Measurements from ENCODE around the gene PIGZ.
A peak's percentile ranks its signal among the peaks of the same experiment; 100 is the strongest.
"Not testable (repeated sequence)": the region's sequence is repeated elsewhere in the genome, so short reads cannot be mapped to it uniquely, and the experiment has no call there.

Gene PIGZ

DNA sequence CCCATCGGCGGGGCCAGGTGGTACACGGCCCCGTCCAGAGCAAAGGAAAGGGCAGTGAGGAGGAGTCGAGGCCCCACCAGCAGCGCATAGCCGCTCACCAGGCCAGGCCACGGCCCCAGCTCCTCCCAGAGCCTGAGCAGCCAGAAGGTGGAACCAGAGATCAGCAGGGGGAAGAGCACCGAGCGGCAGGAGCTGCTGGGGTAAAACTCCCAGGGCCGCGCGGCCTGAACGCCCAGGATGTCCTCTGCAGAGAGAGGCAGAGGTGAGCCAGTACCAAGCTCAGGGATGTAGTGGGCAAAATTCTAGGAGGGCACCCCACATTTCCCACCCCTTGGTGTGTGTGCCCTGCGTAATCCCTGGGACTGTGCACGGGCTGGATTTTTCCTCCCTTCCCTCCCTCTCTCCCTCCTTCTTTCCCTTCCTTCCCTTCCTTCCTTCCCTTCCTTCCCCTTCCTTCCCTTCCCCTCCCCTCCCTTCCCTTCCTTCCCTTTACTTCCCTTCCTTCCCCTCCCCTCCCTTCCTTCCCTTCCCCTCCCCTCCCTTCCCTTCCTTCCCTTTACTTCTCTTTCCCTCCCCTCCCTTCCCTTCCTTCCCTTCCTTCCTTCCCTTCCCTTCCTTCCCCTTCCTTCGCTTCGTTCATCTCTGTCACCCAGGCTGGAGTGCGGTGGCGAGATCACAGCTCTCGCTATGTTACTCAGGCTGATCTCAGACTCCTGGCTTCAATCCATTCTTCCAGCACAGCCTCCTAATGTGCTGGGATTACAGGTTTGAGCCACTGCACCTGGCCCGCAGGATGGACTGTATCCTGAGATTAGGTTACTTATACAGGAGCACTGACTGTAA lies 20.0 kb downstream of the PIGZ start:
- no peak for DNase-seq

DNA sequence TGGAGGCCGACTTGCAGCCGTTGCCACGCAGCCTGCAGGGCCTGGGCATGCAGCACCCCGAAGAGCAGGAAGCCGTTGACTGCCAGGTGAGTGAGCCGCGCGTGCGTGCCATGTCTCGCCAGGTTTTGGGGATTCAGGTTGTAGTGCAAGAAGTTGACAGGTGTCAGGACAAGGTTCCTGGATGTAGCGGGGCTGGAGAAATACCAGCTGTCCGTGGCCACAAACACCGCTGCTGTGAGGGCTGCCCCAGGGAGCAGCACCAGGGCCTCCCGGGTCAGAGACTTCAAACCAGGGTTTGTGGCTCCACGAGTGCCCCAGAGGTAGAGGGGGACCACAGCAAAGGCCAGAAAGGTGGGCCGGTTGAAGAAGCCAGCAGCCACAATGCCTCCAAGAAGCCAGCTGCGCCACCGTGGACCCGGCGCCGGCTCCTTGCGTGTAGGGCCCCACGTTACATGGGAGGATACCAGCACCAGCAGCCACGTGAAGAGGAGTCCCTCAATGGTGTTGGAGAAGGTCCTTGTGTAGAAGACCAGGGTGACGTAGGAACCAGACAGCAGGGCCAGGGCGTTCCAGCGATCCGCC lies 20.7 kb downstream of the PIGZ start:
- no peak for DNase-seq

DNA sequence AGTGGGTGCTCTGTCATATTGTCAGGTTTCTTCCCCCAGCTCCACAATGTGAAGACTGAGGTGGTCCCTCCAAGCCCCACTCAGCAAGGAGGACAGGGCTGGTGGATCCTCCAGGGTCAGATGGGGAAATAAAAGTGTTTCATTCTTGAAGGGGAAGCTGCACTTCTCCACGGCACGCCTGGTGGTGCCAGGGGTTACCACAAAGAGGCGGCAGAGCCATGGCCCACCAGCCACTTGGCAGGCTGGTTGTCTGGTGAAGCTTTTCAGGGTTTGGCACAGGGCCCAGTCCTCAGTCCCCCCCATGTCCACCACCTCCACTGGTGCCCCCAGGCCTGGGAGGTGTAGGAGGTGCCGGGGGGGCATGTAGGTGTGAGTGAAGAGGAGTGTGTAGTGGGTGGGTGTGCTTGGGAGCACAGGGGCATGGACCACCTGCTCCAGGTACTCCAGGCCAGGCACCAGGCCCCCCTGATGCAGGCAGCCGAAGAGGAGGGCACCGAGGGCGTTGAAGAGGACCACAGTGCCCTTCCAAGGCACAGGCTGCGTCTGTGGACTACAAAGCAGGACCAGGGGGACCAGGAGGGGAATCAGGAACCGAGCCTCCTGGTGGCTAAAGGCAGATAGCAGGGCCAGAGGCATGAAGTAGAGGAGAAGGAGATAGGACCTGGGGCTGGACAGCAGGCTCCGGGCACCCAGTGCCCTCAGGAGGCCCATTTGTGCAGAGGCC lies 21.3 kb downstream of the PIGZ start:
- DNase-seq = no peak

DNA sequence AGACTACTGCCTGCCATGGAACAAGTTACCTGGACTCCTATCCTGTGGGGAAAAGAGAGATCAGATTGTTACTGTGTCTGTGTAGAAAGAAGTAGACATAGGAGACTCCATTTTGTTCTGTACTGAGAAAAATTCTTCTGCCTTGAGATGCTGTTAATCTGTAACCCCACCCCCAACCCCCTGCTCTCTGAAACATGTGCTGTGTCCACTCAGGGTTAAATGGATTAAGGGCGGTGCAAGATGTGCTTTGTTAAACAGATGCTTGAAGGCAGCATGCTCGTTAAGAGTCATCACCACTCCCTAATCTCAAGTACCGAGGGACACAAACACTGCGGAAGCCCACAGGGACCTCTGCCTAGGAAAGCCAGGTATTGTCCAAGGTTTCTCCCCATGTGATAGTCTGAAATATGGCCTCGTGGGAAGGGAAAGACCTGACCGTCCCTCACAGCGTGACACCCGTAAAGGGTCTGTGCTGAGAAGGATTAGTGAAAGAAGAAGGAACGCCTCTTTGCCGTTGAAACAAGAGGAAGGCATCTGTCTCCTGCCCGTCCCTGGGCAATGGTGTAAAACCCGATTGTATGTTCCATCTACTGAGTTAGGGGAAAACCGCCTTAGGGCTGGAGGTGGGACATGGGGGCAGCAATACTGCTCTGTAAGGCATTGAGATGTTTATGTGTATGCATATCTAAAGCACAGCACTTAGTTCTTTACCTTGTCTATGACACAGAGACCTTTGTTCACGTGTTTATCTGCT lies 24.4 kb downstream of the PIGZ start:
- DNase-seq = not testable (repeated sequence)

DNA sequence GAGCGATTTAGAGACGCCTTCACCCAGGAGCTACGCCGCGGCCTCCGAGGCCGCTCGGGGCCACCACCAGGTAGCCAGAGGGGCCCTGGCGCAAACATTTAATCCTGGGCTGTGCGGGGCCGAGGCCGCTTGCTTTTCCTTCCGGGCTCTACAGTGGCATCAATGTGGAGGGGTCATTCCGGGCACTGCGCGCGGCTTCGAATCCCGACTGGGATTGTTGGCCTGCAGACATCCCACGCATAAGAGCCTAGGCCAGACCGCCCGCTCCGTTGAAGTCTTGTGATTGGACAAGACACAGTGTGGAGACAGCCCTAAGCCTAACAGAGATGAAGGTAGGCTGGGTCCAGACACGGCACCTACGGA lies 25.7 kb downstream of the PIGZ start:
- no peak for DNase-seq

DNA sequence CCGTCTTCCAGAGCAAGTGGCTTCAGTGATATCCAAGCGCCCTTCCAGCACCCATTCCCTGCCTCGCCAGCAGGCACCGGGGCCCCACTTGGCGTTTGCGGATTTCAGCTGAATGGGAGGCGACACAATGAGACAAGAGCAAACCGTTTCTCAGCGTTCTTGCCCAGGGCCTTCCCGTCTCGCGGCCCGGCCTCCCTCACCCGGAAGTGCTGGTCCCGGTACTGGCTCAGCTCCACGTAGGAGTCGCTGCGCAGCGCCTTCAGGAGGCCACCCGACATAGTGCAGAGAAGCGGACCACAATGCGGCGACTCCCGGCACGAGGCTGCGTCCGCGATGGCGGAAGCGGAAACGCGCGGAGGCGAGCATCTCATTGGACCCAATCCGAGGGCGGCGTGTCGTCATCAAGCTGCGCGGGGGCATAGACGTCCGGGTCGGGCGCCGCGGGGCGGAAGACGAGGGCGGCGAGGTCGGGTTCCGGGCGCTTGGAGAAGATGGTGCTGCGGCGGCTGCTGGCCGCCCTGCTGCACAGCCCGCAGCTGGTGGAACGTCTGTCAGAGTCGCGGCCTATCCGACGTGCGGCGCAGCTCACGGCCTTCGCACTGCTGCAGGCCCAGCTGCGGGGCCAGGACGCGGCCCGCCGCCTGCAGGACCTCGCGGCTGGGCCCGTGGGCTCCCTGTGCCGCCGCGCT lies 26.3 kb downstream of the PIGZ start, which contains the start of gene NCBP2:
Gene NCBP2 (minus strand): TSS at position 303 of the 689 bp plus-strand sequence. CDS start 25 bp downstream, at position 278.
- peak; percentile 100 for DNase-seq

DNA sequence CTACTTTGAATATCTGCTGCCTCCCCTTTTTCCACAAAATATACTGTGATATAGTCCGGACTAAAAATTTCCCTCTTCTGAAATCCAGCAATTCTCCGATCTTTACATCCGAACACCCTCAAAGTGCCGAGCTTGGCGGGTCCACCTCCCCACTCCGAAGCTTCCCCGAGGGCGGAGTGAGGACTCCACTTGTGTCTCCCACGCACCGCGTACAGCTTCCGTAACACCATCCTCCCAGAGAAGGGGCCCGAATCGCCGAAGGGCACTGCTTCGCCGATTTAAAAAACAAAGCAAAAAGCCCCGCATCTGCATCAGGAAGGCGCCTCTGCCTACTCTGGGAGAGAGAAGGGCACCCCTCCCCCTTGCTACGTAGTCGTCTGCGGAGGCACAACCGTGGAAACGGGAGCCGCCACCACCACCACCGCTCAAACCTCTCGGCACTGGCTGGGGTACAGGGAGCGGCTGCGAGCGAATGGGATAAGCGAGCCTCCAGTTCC lies 26.9 kb downstream of the PIGZ start:
- peak; percentile 52 to 56 for DNase-seq

DNA sequence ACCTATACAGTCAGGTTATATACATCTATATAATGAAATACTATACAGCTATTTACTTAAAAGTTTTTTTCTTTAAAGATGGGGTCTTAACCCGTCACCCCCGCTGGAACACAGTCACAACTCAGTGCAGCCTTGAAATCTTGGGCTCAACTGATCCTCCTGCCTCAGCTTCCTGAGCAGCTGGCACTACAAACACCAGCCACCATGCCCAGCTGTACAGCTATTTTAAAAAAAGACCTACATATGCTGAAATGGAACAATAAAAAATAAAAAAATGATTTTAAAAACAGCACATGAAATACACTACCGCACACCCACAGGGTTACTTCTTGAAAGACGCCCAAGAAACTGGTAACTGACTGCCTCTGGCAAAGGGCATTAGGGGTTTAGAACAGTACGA lies 30.1 kb downstream of the PIGZ start:
- DNase-seq = no peak

DNA sequence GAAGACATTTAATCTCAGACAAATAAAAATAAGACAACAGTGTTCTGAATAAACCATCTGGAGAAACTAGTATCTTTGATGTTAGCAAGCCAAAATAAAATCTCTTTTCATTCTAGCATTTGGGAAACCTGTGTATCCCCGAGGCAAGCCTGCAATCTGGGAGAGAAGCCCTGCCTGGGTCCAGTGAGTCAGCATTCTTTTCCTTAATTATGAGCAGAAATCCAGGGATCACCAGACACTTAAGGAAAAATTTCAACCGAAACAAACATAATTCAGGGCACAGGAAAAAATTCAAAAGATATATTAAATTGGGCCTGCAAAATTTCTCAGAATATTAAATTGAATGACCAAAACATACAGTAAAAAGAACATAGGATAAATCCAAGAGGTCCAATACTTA lies 30.5 kb downstream of the PIGZ start:
- no peak for DNase-seq

DNA sequence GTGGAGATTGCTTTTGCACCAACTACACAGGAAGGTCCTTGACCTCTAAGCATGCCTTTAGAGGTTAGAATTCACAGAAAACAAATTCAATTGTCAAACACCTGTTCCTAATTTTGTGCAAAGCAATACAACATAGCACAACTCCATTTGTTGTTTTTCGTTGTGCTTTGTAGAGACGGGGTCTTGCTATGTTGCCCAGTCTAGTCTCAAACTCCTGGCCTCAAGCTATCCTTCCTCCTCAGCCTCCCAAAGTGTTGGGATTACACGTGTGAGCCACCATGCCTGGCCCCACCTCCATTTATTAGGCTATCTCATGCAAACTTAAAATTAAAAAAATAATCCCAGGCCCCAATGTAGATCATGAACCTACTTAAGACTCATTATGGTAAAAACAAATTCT lies 32.3 kb downstream of the PIGZ start:
- DNase-seq = no peak

DNA sequence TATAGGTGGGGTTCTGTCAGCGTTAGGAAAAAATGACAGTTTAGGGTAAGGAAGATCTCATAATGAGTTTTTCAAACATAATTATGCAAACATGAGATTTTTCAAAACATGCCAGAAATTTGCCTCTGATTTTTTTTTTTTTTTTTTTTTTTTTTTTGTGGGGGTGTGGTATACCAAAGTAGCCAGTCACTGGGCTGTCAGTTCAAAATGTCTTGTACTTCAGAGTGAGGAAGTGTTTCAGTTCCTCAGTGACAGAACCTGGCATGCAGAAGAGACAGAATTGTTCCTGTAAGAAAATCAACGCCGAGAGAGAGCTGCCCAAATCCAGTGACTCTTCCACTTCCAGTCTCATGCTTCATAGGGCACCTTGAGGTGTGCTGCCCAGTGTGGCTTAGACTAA lies 36.0 kb downstream of the PIGZ start:
- DNase-seq = no peak

DNA sequence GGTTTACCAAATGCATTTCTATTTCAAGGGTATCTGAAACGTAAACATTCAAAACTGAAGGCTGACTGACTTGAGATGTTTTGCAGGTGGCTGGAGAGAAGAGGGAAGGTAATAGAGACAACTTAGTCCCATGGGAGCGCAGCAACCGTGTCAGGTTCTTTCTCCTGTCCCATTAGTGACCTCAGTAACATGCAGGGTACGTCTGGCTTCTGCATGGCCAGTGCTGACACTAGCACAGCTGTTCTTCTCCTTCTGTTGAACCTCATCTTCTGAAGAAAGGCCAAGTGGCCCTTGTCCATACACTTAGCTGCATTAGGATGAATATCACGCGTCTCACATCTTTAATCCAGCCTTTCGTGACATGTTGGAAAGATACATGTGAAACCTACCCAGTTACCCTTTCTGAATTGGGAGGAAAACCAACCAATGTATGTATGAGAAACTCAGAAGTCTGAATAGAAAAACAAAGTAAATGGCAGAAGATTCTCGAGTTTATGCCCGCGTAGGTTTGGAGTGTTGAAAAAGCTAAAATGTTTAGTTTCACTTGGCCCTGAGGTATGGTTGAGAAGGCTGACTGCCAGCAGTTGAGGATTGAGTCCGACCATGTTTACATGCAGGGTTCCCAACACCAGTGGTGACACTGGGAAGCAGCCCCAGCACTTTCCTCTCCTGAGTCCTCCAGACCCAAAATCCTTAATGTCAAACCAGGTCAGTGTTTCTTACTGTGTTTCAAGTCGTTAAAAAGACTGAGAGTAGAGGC lies 36.6 kb downstream of the PIGZ start:
- no peak for DNase-seq

DNA sequence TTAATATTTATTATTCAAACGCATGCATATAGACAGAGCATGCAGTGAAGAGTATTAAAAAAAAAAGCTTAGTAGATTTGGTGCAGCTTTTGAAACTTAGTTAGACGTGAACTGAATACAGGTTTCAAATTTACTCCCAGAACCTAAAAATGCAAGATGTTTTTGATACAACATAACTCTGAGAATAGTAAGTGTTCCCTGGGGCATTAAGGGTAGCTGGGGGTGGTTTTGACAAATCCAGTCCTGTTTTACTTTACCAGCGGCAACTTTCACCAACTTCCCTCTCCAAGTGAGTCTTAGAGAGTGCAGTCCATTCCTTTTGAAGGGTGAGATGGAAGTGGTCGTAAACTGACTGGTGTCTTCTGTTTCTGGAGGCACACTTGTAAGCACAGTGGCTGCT lies 37.5 kb downstream of the PIGZ start:
- DNase-seq = no peak

DNA sequence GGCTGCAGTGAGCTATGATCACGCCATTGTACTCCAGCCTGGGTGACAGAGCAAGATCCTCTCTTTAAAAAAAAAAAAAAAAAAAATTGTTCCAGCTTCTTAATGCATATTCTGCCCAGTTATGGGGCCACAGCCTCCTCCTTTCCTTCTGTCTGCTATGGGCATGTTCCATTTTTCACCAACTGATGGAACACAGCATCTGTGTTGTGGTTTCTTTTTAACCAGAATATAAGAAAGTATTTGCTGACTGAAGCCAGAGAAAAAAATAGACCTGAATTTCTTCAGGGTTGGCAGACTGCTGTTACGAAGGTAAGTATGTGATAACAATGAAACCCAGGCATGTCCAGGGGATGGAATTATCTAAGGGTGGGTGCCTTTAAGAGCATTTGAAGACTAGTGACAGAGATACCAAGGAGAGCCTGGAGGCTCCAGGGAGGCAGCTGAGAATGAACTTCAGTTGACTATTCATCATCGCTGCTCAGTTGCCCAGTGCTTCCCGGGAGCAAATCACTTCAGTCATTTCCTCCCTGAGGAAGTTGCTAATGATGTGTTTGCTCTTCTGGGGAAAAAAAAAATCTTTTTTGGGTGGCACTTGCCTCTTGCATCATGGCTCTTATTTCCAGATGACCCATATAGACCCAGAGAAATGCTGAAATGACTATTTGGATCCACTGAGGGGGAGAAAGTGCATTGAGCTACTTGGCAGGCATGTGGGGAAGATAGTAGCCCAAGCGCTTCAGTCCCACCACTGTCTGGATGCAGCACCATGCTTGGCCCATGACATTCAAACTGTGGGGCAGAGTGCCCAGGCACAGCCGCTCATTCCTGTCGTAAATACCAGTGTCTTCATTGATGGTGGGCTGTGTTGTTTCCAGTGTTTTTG lies 40.8 kb downstream of the PIGZ start:
- DNase-seq = no peak

DNA sequence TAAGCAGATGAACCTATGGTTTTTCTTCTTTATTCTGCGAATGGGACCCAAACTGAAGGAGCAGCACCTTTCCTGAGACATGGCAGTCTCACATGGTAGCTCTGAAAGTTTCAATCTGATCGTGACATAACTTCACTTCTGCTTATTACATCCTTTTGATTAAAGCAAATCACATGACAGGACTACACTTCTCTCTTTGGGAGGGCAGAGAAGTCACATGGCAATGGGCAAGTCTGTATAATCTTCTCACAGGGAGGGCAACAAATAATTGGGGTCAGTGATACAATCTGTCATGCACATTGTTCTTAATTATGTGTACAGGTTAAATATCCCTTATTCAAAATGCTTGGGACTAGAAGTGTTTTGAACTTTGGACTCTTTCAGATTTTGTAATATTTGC lies 47.9 kb downstream of the PIGZ start:
- no peak for DNase-seq

DNA sequence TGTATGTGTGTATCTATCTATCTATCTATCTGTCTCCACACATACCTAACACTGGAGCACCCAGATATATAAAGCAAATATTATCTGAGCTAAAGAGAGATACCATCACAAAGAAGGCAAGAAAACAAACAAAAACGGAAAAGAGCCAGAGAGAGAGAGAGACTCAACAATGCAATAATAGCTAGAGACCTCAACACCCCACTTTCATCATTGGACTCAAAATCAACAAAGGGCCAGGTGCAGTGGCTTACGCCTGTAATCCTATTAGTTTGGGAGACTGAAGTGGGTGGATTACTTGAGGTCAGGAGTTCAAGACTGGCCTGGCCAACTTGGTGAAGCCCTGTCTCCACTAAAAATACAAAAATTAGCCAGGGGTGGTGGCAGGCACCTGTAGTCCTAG lies 49.7 kb downstream of the PIGZ start:
- no peak for DNase-seq

DNA sequence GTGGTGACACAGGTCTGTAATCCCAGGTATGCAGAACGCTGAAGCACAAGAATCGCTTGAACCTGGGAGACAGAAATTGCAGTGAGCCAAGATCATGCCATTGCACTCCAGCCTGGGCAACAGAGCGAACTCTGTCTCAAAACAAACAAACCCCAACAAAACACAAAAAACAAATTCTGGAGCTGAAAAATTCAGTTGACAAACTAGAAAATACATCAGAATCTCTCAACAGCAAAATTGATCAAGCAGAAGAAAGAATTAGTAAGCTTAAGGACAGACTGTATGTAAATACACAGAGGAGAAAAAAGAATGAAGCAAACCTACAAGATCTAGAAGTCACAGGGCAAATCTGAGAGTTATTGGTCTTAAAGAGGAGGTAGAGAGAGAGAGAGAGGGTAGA lies 51.6 kb downstream of the PIGZ start:
- DNase-seq = no peak

DNA sequence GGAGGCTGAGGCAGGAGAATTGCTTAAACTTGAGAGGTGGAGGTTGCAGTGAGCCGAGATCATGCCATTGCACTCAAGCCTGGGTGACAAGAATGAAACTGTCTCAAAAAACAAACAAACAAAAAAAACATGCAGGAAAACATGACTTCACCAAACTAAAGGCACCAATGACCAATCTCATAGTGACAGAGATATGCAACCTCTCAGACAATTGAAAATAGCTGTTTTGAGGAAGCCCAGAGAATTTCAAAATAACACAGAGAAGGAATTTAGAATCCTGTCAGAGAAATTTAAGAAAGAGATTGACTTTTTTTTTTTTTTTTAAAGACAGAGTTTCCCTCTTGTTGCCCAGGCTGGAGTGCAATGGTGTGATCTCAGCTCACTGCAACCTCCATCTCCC lies 52.4 kb downstream of the PIGZ start:
- DNase-seq = no peak

DNA sequence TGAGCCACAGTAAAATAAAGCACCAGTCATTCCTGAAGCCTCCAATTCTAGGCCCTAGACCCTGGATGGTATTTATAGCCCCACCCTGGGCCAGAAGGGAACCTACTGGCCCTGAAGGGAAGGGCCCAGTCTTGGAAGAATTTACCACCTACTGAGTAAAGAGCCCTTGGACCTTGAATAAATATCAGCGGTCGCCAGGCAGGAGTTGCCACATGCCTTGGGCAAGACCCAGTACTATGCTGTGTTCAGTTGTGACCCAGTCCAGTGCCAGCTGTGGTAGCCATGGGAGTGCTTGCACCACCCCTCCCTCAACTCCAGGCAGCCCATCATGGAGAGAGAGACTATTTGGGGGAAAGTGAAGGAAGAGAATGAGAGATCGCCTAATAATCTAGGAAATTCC lies 53.3 kb downstream of the PIGZ start:
- DNase-seq = no peak

DNA sequence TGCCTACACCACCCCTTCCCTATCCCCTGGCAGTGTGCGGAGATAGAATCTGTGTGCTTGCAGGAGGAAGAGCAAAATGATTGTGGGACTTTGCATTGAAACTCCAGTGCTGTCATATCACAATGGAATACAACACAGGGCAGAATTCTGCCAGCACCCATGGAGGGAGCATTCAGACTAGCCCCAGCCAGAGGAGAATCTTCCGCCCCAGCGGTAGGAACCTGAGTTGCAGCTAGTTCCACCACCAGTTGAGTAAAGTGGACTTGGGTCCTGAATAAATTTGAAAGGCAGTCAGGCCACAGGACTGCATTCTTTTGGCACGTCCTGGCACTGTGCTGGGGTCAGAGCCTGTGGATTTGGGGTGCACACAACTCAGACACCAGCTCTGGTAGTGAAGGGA lies 53.8 kb downstream of the PIGZ start:
- no peak for DNase-seq

DNA sequence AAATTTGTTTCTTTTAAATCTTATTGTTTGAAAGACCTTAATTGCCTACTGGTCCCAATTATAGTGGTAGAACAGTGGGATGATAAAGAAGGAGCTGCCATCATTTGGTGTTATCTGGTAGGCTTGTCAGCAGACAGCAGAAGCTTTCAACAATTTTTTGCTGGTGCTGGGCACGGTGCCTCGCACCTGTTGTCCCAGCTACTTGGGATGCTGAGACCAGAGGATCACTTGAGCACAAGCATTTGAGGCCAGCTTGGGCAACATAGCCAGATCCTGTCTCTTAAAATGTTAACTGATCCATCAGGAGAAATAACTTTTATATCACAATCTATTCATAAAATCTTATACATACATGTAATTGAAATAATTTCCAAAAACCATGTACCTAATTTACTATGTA lies 64.9 kb downstream of the PIGZ start:
- no peak for DNase-seq
